Prostate gland (tissue), 2 donors: ENCODE data around the gene GALNS. TPM values are rescaled to one million over a fixed set of nuclear protein-coding genes. Genes with fewer than 3 reads are reported as not detected.

ENCODE experiments used
- DNase-seq: peaks from one replicate; pipeline ENCODE4 v3.0.0-alpha.2; 2019; ENCODE audit warnings: low spot score
- H3K27ac ChIP-seq, 2 donors: fragments of 200-600 bp; sonication (generic); 2 replicates each; pipeline ENCODE4 v1.5.1; 2017 to 2019
- H3K27me3 ChIP-seq: fragments of 200-600 bp; sonication (generic); replicated peaks from 2 replicates; pipeline ENCODE4 v1.5.1; 2019; ENCODE audit not compliant: insufficient read depth
- H3K36me3 ChIP-seq, 2 donors: fragments of 200-600 bp; sonication (generic); 1 replicate in 1 of 2; 2 replicates in 1 of 2; pipeline versions ENCODE4 v1.5.1 to v1.8.1; 2017 to 2019
- H3K4me1 ChIP-seq: fragments of 200-600 bp; sonication (generic); replicated peaks from 2 replicates; pipeline ENCODE4 v1.5.1; 2019
- H3K4me3 ChIP-seq, 2 donors: fragments of 200-600 bp; sonication (generic); 2 replicates each; pipeline ENCODE4 v1.5.1; 2017 to 2019
- H3K9me3 ChIP-seq: fragments of 200-600 bp; sonication (generic); 2 replicates; pipeline ENCODE4 v1.5.1; 2017
- POLR2A ChIP-seq: fragments of 450-650 bp; IDR thresholded peaks from one replicate; pipeline ENCODE4 v1.6.1; 2016; ENCODE audit warnings: antibody characterized with exemption, mild to moderate bottlenecking
- POLR2AphosphoS5 ChIP-seq: sonication (generic); formaldehyde crosslinking; IDR thresholded peaks from one replicate; pipeline ENCODE4 v1.6.1; 2017; ENCODE audit warnings: antibody characterized with exemption
- WGBS: methylation state at CpG from one replicate; pipeline ENCODE4 v1.1.5; 2018; 5-methylcytosine and 5-hydroxymethylcytosine counted together
- intact Hi-C: fragments of 100-400 bp; cut with DNase I; formaldehyde crosslinking; loops from one replicate; pipeline ENCODE4 v1.14.2; 2022
- total RNA-seq, 2 donors: library from RNA; depleted of rRNA; stranded (reverse); fragments of >200 nt; gene quantifications; one replicate each; pipeline ENCODE4 v1.1.0, GENCODE V29; 2016
- TF ChIP-seq, protein P1 (sequence below), 4 experiments: fragments of 200-600 bp in 2 of 4; fragments of 450-650 bp in 2 of 4; sonication (generic) in 2 of 4; IDR thresholded peaks; 1 replicate in 3 of 4; 2 replicates in 1 of 4; pipeline ENCODE4 v1.5.1; 2016 to 2019; ENCODE audit warnings: antibody characterized with exemption in 4 of 4, mild to moderate bottlenecking in 2 of 4, moderate library complexity in 2 of 4

Gene GALNS
- total RNA-seq, 2 donors from 2014 or later: 20.4 to 75.1 TPM

DNA sequence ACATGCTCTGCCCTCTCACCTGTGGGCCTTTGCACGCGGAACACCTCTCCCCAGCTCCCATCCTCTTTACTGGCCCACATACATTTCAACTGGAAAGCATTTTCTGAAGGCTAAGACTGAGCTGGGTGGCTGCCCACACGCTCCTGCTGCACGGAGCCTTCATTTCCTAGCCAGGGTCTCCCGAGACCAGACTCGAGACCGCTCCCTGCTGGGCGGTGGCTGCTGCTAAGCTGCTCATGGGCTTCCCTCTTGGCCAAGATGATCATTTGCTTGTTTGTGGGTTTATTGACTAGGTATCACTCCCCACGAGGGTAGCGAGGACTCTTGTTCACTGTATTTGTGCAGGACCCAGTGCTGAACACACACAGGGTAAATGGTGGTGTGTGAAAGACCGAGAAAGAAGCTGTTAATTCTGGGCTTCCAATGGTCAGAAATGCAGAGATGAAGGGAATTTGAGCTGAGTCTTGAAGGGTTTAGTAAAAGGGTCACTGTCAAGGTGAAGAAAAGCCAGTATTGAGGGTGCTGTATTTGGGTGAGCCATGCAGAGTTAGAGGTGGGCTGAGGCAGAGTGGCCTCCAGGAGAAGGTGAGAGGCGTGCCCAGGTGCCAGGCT is 1.1 kb upstream of the GALNS start:
- Histone ChIP-seq H3K36me3 (peaks cover 0 to 23% of the 10 kb centered on the region in 2 donors), H3K27me3 (no peaks in the 10 kb centered on the region), H3K4me3 (peak overlapping the region; percentile 82 to 93), H3K27ac (peak overlapping the region; percentile 78 to 79), H3K4me1 (peaks cover 3% of the 10 kb centered on the region), H3K9me3 (no peaks in the 10 kb centered on the region)
- peak; percentile 66 for DNase-seq
- TF ChIP-seq, protein P1, sequence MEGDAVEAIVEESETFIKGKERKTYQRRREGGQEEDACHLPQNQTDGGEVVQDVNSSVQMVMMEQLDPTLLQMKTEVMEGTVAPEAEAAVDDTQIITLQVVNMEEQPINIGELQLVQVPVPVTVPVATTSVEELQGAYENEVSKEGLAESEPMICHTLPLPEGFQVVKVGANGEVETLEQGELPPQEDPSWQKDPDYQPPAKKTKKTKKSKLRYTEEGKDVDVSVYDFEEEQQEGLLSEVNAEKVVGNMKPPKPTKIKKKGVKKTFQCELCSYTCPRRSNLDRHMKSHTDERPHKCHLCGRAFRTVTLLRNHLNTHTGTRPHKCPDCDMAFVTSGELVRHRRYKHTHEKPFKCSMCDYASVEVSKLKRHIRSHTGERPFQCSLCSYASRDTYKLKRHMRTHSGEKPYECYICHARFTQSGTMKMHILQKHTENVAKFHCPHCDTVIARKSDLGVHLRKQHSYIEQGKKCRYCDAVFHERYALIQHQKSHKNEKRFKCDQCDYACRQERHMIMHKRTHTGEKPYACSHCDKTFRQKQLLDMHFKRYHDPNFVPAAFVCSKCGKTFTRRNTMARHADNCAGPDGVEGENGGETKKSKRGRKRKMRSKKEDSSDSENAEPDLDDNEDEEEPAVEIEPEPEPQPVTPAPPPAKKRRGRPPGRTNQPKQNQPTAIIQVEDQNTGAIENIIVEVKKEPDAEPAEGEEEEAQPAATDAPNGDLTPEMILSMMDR (IDR thresholded peaks at IDR 0.05): peak; percentile 21 to 71 (median 60)
- TF ChIP-seq POLR2A (no peak), POLR2AphosphoS5 (peak; percentile 27)
- 14% methylated on average over 12 of the region's 12 CpGs for WGBS
- intact Hi-C loops: loop anchor here (2.0 to 5.0 kb wide), 2 partner anchors 45 to 359 kb away; partner anchors contain the start of gene ZNF778

DNA sequence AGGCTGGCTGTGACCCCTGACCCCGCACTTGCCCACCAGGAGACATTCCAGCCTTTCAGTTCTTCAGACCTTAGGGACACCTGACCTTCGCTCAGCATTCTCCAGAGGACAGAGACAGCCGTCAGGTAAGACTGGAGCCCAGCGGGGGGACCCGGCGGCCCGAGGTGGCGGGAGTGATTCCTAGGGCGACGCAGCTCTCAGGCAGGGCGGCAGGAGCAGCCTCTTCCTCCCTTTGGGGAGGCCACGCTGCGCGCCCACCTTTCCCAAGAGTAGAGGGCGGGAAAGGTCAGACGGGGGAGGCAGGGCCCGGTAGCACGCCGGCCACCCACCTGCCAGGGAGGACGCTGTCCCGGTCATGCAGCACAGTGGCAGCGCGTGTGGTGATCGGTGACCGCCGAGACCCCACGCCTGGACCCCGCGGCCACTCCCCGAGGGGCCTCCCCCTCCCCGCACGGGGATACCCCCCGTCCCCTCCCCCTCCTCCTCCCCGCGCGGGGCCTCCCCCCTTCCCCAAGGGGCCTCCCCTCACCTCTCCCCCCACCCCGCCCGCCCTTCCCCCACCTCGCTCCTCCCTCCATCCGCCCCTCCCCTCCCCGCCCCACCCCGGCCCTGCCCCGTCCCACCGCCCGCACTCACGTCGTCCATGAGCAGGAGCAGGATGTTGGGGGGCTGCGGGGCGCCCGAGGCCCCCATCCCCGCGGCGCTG is 472 bp downstream of the GALNS start:
- Histone ChIP-seq H3K36me3 (peaks cover 0 to 12% of the 10 kb centered on the region in 2 donors), H3K4me1 (peaks cover 3% of the 10 kb centered on the region), H3K27ac (peak overlapping the region; percentile 56 to 78), H3K9me3 (no peaks in the 10 kb centered on the region), H3K27me3 (no peaks in the 10 kb centered on the region), H3K4me3 (peak overlapping the region; percentile 82 to 93)
- DNase-seq: peak; percentile 14
- TF ChIP-seq POLR2AphosphoS5: no peak
- TF ChIP-seq, protein P1 (IDR thresholded peaks at IDR 0.05): no peak
- intact Hi-C loops: loop anchor here (2.0 to 5.0 kb wide), 2 partner anchors 43 to 361 kb away; partner anchors contain the start of gene ZNF778
- 21% methylated on average over 23 of the region's 53 CpGs for WGBS

DNA sequence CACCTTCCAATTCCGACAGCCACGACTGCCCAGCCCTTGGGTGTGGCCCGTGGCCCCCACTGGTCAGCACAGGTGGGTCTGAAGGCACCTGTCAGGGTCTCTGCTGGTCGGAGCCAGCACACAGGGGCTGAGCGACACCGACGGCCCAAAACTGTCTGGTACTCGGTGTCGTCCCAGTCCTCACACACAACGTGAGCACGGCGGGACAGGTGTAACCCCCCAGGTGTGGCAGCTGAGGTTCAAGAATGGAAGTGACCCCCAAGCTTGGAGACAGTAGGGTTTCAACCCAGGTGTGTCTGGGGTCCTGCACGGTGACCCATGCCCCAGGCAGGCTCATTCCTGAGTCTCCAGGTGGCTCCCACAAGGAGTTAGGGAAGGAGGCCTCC is 1.0 kb downstream of the GALNS start:
- Histone ChIP-seq H3K9me3 (no peaks in the 10 kb centered on the region), H3K27ac (no peak overlapping the region), H3K27me3 (no peaks in the 10 kb centered on the region), H3K4me3 (peak overlapping the region in 1 of 2 donors; percentile 82), H3K36me3 (peaks cover 0 to 10% of the 10 kb centered on the region in 2 donors), H3K4me1 (peaks cover 3% of the 10 kb centered on the region)
- WGBS: 81% methylated on average over 13 of the region's 13 CpGs
- no peak for DNase-seq
- TF ChIP-seq POLR2AphosphoS5 (no peak), POLR2A (no peak)
- TF ChIP-seq, protein P1 (IDR thresholded peaks at IDR 0.05): no peak
- intact Hi-C loops: loop anchor here (2.0 to 5.0 kb wide), 2 partner anchors 43 to 362 kb away; partner anchors contain the start of gene ZNF778

DNA sequence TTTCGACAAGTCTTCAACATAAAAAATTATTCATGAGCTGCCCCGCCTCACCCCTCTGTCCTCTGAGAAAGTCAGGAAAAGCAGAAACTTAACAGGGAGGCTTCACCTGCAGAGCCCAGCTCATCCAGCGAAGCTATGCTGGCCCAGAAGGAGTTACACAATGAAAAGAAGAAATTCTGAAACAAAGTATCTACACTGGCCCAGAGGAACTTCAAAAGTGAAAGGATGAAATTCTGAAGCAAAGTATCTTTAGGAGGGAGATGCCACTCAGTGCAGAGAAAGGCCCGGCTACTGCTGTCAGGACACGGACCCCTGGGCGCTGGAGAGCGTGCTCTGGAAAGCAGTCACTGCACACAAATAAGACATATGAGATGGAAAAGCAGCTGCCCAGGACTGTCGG is 1.6 kb downstream of the GALNS start:
- intact Hi-C loops: loop anchor here (5.0 kb wide), 1 partner anchor 362 kb away; the partner anchor contains the start of gene ZNF778
- Histone ChIP-seq H3K27ac (no peak overlapping the region), H3K4me3 (no peak overlapping the region), H3K36me3 (peaks cover 0 to 4% of the 10 kb centered on the region in 2 donors), H3K27me3 (no peaks in the 10 kb centered on the region), H3K9me3 (no peaks in the 10 kb centered on the region), H3K4me1 (peaks cover 3% of the 10 kb centered on the region)
- 92% methylated on average over 8 of the region's 8 CpGs for WGBS
- TF ChIP-seq POLR2AphosphoS5: no peak
- no peak for TF ChIP-seq POLR2A
- TF ChIP-seq, protein P1 (IDR thresholded peaks at IDR 0.05): no peak
- DNase-seq: no peak
